Activated T-helper 9 cell treated with anti-CD3 and anti-CD28 coated beads, Interleukin-2, amount 50 U/mL, for 16 hours (primary cell): ENCODE measurements around the gene IFRD2.
"Not testable (repeated sequence)": the region's sequence is repeated elsewhere in the genome, so short reads cannot be mapped to it uniquely, and the experiment has no call there.

Experiments used
- DNase-seq: peaks from one replicate; pipeline ENCODE4 v3.0.0-alpha.2; 2020; ENCODE audit warnings: low read depth

The IFRD2 gene

DNA sequence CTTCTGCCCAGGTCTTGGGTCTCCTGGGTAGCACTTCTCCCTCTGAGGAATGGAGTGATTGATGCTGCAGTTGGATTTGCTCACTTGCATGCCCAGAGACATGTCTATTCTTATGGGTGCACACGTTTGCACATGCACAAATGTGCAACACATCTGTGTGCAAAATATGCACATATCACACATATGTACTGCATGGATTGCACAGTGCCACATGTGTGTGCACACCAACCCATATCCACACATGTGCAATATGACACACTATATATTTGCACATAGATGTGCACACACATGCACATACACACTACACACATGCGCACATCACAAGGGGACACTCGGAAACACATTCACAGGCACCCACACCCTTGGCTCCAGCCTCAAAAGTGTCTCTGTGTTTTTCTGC, 24.0 kb downstream of the IFRD2 start:
- DNase-seq = no peak

- DNase-seq = no peak
These were observed 24.8 kb downstream of the IFRD2 start for GRCh38 chr3:50267280-50267913.

DNA sequence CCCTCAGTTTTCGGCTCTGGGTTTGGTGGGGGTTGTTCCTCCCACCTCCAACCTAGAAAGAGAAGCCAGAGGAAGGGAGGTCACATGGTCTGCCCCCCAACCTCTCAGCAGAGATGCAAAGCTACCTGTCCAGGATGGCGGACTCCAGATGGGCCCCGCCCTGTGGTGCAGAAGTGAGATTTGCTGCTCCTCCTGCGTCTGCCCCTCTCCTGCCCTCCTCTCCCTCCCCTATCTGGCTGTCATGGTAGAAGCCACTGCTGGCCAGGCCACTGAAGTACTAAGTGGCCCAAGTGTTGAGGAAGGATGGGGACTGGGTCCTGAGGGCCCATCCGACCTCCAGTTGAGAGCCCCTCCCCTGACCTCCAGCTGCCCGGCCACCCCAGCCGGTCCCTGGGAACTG, 25.4 kb downstream of the IFRD2 start:
- no peak for DNase-seq

DNA sequence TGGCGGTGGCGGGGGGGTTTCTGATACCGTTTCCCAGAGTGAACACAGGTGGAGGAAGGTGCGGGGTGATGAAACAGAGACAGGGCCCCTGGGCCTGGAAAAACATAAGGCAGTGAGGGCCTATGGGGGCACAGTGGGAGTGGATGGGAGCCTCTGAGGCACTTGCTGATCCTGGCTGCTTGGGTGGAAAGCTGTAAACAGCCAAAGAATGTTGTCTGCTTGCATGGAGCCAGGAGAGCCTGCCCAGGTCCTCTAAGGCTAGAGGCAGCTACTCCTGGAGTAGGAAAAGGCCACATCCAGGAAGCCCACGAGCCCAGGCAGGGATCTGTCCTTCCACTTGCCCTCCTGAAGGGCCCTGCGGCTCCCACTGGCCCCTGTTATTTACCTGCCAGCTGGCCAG, 26.2 kb downstream of the IFRD2 start:
- DNase-seq = no peak

- DNase-seq = no peak
These were observed 26.7 kb downstream of the IFRD2 start for GRCh38 chr3:50265571-50265970.

GRCh38 chr3:50264964-50265485, 27.2 kb downstream of the IFRD2 start:
- no peak for DNase-seq

DNA sequence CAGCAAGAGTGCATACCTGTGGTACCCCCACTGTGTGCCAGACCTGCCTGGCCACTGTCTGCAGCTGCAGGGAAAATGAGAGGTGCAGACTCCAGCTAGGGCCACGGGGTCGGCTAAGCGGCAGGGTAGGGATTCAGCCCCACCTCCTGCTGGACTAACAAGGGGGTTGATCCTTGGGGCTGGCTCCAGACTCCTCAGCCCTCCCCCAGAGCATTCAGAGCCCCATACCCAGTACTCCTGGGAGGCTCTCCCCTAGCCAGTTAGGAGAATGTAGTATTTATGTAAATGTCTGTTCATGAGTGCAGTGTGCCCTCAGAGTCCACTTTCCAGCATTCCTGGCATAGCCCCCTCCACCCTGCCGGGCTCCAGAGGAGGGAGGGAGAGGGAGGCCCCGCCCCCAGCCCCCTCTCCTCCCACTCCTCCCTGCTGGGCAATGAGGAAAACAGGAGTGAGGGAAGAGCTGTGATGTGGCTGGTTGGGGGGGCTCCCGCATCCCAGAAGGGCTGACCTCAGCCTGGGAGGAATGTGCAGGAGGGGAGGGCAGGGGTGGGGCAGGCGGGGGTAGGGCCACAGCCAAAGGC, 27.8 kb downstream of the IFRD2 start:
- no peak for DNase-seq

GRCh38 chr3:50263478-50264382, 28.5 kb downstream of the IFRD2 start:
- no peak for DNase-seq

DNA sequence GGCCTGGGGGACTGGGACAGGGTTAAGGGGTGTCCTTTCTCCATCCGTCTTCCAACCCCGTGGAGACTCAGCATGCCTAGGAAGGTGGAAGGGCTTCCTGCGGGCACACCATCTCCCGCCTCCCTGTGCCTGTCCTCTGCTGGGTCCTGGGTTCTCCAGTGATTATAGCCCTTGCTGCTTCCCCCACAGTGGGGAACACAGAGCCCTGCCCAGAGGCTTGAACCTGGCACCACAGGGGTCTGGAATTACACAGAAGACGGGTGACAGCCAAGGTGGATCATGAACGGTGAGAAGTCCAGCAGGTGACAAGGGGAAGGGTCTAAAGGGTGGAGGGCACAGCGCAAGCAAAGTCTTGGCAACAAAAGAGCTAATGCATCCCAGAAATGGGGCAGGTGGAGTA, 29.5 kb downstream of the IFRD2 start:
- DNase-seq = no peak

DNA sequence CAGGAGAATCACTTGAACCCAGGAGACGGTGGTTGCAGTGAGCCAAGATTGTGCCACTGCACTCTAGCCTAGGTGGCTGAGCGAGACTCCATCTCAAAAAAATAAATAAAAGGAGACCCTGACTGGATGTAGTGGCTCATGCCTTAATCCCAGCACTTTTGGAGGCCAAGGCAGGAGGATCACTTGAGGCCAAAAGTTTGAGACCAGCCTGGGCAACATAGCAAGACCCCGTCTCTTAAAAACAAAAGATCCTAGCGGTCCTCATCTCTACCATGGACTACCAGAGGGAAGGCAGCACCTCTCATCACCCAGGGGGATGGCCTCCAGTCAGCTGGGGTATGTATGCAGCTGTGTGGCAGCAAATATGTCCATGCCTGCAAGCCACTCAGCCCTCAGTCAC, 30.0 kb downstream of the IFRD2 start:
- not testable (repeated sequence) for DNase-seq

DNA sequence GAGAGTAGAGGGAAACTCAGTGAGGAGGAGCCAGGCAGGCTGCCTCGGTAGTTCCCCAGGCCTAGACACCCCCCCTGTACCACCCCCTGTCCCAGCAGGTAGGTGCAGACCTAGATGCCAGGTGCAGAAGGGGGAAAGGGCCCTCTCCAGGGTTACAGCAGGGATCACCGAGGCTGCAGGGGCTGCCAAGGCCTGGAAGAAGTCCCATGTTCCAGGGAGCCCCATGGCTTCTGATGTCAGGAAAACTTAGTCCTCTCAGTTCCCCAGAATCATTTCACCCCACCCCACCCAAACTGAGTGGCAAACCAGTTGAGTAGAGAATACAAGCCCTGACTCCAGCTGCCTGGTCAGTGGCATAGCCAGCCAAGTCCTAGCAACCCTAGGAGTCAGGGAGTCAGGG, 30.7 kb downstream of the IFRD2 start:
- DNase-seq = no peak

DNA sequence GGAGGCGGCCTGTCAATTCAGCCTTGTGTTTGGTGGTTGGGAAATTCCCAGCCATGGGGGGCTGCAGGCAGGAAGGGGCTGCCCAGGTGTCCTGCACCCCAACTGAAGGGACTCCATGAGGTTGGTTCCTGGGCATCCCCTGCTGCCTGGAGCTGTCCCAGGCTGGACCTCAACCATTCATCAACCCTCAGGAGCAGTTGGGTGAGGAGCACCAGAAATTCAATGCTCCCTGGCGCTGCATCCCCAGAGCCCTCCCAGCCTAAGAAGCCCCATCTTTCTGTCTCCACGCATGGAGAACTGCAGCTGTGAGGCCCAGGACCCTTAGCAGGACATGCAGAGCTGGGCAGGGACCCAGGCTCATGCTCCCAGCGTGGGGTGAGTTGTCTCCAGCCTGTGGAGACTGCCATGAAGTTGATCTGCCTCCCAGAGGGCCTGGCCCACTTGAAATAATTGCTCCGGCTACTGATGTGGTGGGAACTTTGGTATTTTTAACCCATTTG, 31.2 kb downstream of the IFRD2 start:
- DNase-seq = no peak

DNA sequence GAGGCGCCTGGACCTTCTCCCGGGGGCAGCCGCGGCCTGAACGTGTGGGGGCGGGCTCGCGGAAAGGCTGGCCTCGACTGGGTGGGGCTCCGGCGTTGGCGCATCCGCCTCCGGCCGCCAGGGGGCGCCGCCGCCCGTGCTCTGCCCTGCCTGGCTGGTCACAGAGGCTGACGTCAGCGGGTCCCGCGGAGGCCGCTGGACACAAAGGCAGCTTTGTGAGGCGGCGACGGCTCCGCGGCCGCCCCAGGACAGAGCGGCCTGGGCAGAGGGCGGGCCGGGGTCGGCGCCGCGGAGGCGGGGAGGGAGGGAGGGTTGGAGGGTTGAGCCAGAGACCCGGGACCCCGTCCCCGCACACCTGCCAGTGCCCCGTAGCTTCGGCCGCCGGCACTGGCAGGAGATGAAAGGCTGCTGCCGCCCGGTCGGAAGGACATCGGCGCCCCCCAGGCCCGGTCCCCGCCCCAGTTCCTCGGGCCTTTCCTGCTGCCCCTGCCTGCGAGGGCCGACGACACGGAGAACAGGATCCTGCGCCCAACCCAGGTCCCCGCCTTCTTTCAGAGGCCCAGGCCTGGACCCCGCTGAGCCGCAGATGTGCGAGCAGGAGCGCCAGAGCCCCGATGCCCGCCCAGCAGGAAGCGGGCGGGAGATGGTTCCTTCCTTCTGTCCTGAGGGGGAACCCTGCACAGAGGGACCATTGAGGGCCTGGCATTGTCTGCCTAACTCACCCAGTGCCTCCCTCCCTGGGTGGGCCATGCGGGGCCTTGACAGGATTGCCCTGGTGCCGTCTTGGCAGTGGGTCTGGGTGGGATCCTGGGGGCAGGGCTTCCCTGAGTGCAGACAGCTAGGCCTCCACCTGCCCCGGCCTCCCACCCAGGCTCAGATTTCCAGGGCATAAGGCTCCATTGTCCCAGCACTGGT, 31.9 kb downstream of the IFRD2 start:
- DNase-seq = peak; percentile 77

- no peak for DNase-seq
These were observed 32.7 kb downstream of the IFRD2 start for GRCh38 chr3:50259432-50260026.

GRCh38 chr3:50258979-50259378, 33.2 kb downstream of the IFRD2 start:
- no peak for DNase-seq

GRCh38 chr3:50258029-50258680, 34.1 kb downstream of the IFRD2 start:
- DNase-seq = no peak

GRCh38 chr3:50256978-50257890, 35.0 kb downstream of the IFRD2 start:
- no peak for DNase-seq

DNA sequence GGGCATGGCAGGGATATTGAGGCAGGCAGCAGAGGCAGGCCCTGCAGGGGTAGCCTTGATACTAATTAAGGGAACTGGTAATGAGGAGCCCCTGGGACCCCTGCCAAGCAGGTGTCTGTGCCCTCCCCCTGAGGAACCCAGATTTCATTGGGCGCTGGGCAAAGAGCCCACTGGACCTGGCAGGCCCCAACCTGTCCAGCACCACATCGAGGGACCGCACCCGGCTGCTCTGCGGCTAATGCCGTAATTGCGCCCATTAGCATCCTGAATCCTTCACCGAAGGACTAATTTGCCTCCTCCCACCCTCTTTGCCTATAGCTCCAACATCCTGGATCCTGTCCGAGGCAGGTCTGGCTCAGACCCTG, 37.0 kb downstream of the IFRD2 start:
- DNase-seq = no peak

GRCh38 chr3:50254577-50255250, 37.5 kb downstream of the IFRD2 start:
- DNase-seq = no peak
